Central memory CD8-positive, alpha-beta T cell (primary cell): ENCODE data around the gene APOC1.
"Not testable (repeated sequence)": the region's sequence is repeated elsewhere in the genome, so short reads cannot be mapped to it uniquely, and the experiment has no call there.

Experiments
- ATAC-seq: fragments of 150-1000 bp; cut with Tn5 transposase; replicated peaks from 2 replicates; pipeline ENCODE4 v1.10.0; 2022; ENCODE audit warnings: mild to moderate bottlenecking, moderate FRiP score, moderate number of reproducible peaks; ENCODE audit not compliant: poor library complexity, severe bottlenecking; ENCODE audit errors: extremely low read depth
- DNase-seq, 2 donors: peaks; one replicate each; pipeline ENCODE4 v3.0.0; 2021; ENCODE audit warnings: low spot score in 2 of 2
- H3K27ac Mint-ChIP-seq: one replicate; pipeline ENCODE4 v1.8.0; 2022; ENCODE audit warnings: low read depth, mild to moderate bottlenecking, moderate library complexity, mixed read lengths
- H3K27me3 Mint-ChIP-seq: one replicate; pipeline ENCODE4 v1.8.0; 2022; ENCODE audit warnings: mixed read lengths
- H3K36me3 Mint-ChIP-seq: one replicate; pipeline ENCODE4 v1.8.0; 2022; ENCODE audit warnings: mild to moderate bottlenecking, moderate library complexity, mixed read lengths; ENCODE audit not compliant: insufficient read depth
- H3K4me1 Mint-ChIP-seq: one replicate; pipeline ENCODE4 v1.8.0; 2022; ENCODE audit warnings: mixed read lengths
- H3K4me3 Mint-ChIP-seq: one replicate; pipeline ENCODE4 v1.8.0; 2022; ENCODE audit warnings: mild to moderate bottlenecking, moderate library complexity, mixed read lengths
- H3K9me3 Mint-ChIP-seq: one replicate; pipeline ENCODE4 v1.8.0; 2022; ENCODE audit warnings: mixed read lengths

Gene APOC1

GRCh38 chr19:44879309-44880065, 34.9 kb upstream of the APOC1 start:
- Mint-ChIP-seq H3K4me3 (no peak overlapping the region), H3K27me3 (peaks cover 60% of the 10 kb centered on the region), H3K9me3 (no peaks in the 10 kb centered on the region), H3K27ac (no peak overlapping the region), H3K36me3 (peaks cover 1% of the 10 kb centered on the region), H3K4me1 (peaks cover 5% of the 10 kb centered on the region)
- DNase-seq: no peak
- ATAC-seq: no peak

GRCh38 chr19:44882063-44882462, 32.3 kb upstream of the APOC1 start:
- Mint-ChIP-seq H3K27me3 (peaks cover 35% of the 10 kb centered on the region), H3K9me3 (no peaks in the 10 kb centered on the region), H3K4me3 (no peak overlapping the region), H3K4me1 (no peaks in the 10 kb centered on the region), H3K27ac (no peak overlapping the region), H3K36me3 (no peaks in the 10 kb centered on the region)
- ATAC-seq: no peak
- no peak for DNase-seq

GRCh38 chr19:44882619-44883397, 31.6 kb upstream of the APOC1 start:
- not testable (repeated sequence) for ATAC-seq, H3K9me3 Mint-ChIP-seq
- H3K27me3 Mint-ChIP-seq: peaks cover 35% of the 10 kb centered on the region

GRCh38 chr19:44883922-44884321, 30.5 kb upstream of the APOC1 start:
- DNase-seq: no peak
- ATAC-seq: no peak
- H3K27me3 Mint-ChIP-seq: peaks cover 26% of the 10 kb centered on the region
- peaks cover under 1% of the 10 kb centered on the region for H3K4me1 Mint-ChIP-seq
- no peak overlapping the region for H3K27ac Mint-ChIP-seq
- no peaks in the 10 kb centered on the region for H3K9me3 Mint-ChIP-seq
- no peaks in the 10 kb centered on the region for H3K36me3 Mint-ChIP-seq
- no peak overlapping the region for H3K4me3 Mint-ChIP-seq

More at GRCh38 chr19:44882619-44883397, 31.6 kb upstream of the APOC1 start:
- H3K4me1 Mint-ChIP-seq, H3K36me3 Mint-ChIP-seq, DNase-seq, H3K27ac Mint-ChIP-seq, H3K4me3 Mint-ChIP-seq: not testable (repeated sequence)

- H3K4me3 Mint-ChIP-seq: no peak overlapping the region
Observed at GRCh38 chr19:44884566-44884965, 29.8 kb upstream of the APOC1 start.

GRCh38 chr19:44886141-44886540, 28.3 kb upstream of the APOC1 start:
- ATAC-seq: no peak
- peaks cover 10% of the 10 kb centered on the region for H3K36me3 Mint-ChIP-seq
- peaks cover 13% of the 10 kb centered on the region for H3K27me3 Mint-ChIP-seq
- peaks cover 11% of the 10 kb centered on the region for H3K4me1 Mint-ChIP-seq
- no peak for DNase-seq
- no peak overlapping the region for H3K4me3 Mint-ChIP-seq
- no peaks in the 10 kb centered on the region for H3K9me3 Mint-ChIP-seq
- no peak overlapping the region for H3K27ac Mint-ChIP-seq

More at GRCh38 chr19:44884566-44884965, 29.8 kb upstream of the APOC1 start:
- H3K9me3 Mint-ChIP-seq: no peaks in the 10 kb centered on the region
- peaks cover 20% of the 10 kb centered on the region for H3K27me3 Mint-ChIP-seq
- no peak for ATAC-seq
- H3K36me3 Mint-ChIP-seq: no peaks in the 10 kb centered on the region
- H3K4me1 Mint-ChIP-seq: peaks cover 5% of the 10 kb centered on the region
- peak overlapping the region; percentile 32 for H3K27ac Mint-ChIP-seq
- DNase-seq: no peak

- Mint-ChIP-seq H3K27me3 (no peaks in the 10 kb centered on the region), H3K9me3 (no peaks in the 10 kb centered on the region), H3K36me3 (peaks cover 16% of the 10 kb centered on the region), H3K27ac (no peak overlapping the region), H3K4me3 (no peak overlapping the region), H3K4me1 (peaks cover 23% of the 10 kb centered on the region)
- DNase-seq (no peak), ATAC-seq (no peak)
Observed at GRCh38 chr19:44887648-44888047, 26.8 kb upstream of the APOC1 start.

- Mint-ChIP-seq H3K36me3 (peaks cover 18% of the 10 kb centered on the region), H3K4me1 (peaks cover 28% of the 10 kb centered on the region)
- H3K27ac Mint-ChIP-seq, ATAC-seq, DNase-seq, H3K4me3 Mint-ChIP-seq, H3K27me3 Mint-ChIP-seq, H3K9me3 Mint-ChIP-seq: not testable (repeated sequence)
Observed at GRCh38 chr19:44888335-44888734, 26.1 kb upstream of the APOC1 start.

- Mint-ChIP-seq H3K27me3 (no peaks in the 10 kb centered on the region), H3K4me3 (peak overlapping the region; percentile 77), H3K27ac (peak overlapping the region; percentile 76), H3K4me1 (peaks cover 33% of the 10 kb centered on the region), H3K9me3 (no peaks in the 10 kb centered on the region), H3K36me3 (peaks cover 23% of the 10 kb centered on the region)
- DNase-seq (no peak), ATAC-seq (no peak)
Observed at GRCh38 chr19:44889830-44890365, 24.5 kb upstream of the APOC1 start.

- Mint-ChIP-seq H3K9me3 (no peaks in the 10 kb centered on the region), H3K27me3 (no peaks in the 10 kb centered on the region), H3K4me1 (peaks cover 35% of the 10 kb centered on the region), H3K4me3 (peak overlapping the region; percentile 77), H3K36me3 (peaks cover 28% of the 10 kb centered on the region), H3K27ac (peak overlapping the region; percentile 76)
- ATAC-seq: peak; percentile 82
- DNase-seq: peak; percentile 99 to 100
Observed at GRCh38 chr19:44890366-44891015, 23.9 kb upstream of the APOC1 start.

GRCh38 chr19:44891016-44891882, 23.2 kb upstream of the APOC1 start, which contains the start of gene TOMM40:
Gene TOMM40, plus strand, starts transcription at chr19:44891254. Its CDS starts 162 bp downstream, at chr19:44891416.
- ATAC-seq (no peak), DNase-seq (peak in 1 of 2 donors; percentile 94)
- peak within 1 kb of the TSS; percentile 77 for H3K4me3 Mint-ChIP-seq
- peaks cover 35% of the 10 kb centered on the region for H3K4me1 Mint-ChIP-seq
- no peaks in the 10 kb centered on the region for H3K9me3 Mint-ChIP-seq
- H3K27ac Mint-ChIP-seq: peak within 1 kb of the TSS; percentile 76
- H3K27me3 Mint-ChIP-seq: no peaks in the 10 kb centered on the region
- H3K36me3 Mint-ChIP-seq: peaks cover 29% of the 10 kb centered on the region
